ENCODE results near the gene CCDC112.
"Not testable (repeated sequence)": the region's sequence is repeated elsewhere in the genome, so short reads cannot be mapped to it uniquely, and the experiment has no call there.

CCDC112 gene

GRCh38 chr5:115262011-115262320, 34.5 kb downstream of the CCDC112 start:
- Histone ChIP-seq H3K9me3 (ENCODE audit: insufficient read depth, low read length) (no peaks in the 10 kb centered on the region), H3K36me3 (ENCODE audit: low read length) (no peaks in the 10 kb centered on the region), H3K27ac (ENCODE audit: low read depth, low read length) (peak overlapping the region; percentile 63), H3K4me2 (ENCODE audit: low read depth, low read length, poor library complexity, severe bottlenecking) (peak overlapping the region; percentile 81), H3K9ac (ENCODE audit: low read length) (peak overlapping the region; percentile 86), H3K27me3 (ENCODE audit: low read length) (no peaks in the 10 kb centered on the region), H4K20me1 (ENCODE audit: low read depth, low read length) (peaks cover 1% of the 10 kb centered on the region; the same call in 1 of the 2 replicates), H3K9me2 (replicated peaks; ENCODE audit: insufficient read depth, low read length) (no peaks in the 10 kb centered on the region), H2AFZ (ENCODE audit: low read depth, low read length, severe bottlenecking) (peak overlapping the region; percentile 96), H3K4me3 (ENCODE audit: insufficient read depth, low read length, poor library complexity, severe bottlenecking) (peak overlapping the region; percentile 81), H3K79me2 (ENCODE audit: insufficient read depth, low read length) (peaks cover 52% of the 10 kb centered on the region), H3F3A (ENCODE audit: insufficient read depth) (peaks cover 10% of the 10 kb centered on the region; the same call in 1 of the 2 replicates)
- TF ChIP-seq CTCF (IDR thresholded peaks at IDR 0.05; ENCODE audit: insufficient read depth, low read length, poor library complexity, severe bottlenecking), result no peak
- no peak for TF ChIP-seq EZH2phosphoT487 (conservative IDR thresholded peaks at IDR 0.05; ENCODE audit: low read length)

GRCh38 chr5:115260248-115260647, 36.2 kb downstream of the CCDC112 start:
- no peak overlapping the region for H3K27ac ChIP-seq (ENCODE audit: low read depth, low read length)
- peaks cover 69% of the 10 kb centered on the region for H3K79me2 ChIP-seq (ENCODE audit: insufficient read depth, low read length)
- peaks cover 10% of the 10 kb centered on the region; the same call in 1 of the 2 replicates for H3F3A ChIP-seq (ENCODE audit: insufficient read depth)
- peak overlapping the region; percentile 81 for H3K4me2 ChIP-seq (ENCODE audit: low read depth, low read length, poor library complexity, severe bottlenecking)
- H2AFZ ChIP-seq (ENCODE audit: low read depth, low read length, severe bottlenecking), result no peak overlapping the region
- H4K20me1 ChIP-seq (ENCODE audit: low read depth, low read length), result peaks cover 5% of the 10 kb centered on the region; the same call in 1 of the 2 replicates
- no peaks in the 10 kb centered on the region for H3K9me2 ChIP-seq (replicated peaks; ENCODE audit: insufficient read depth, low read length)
- no peak overlapping the region for H3K4me3 ChIP-seq (ENCODE audit: insufficient read depth, low read length, poor library complexity, severe bottlenecking)
- H3K27me3 ChIP-seq (ENCODE audit: low read length), result no peaks in the 10 kb centered on the region
- H3K9me3 ChIP-seq (ENCODE audit: insufficient read depth, low read length), result no peaks in the 10 kb centered on the region
- H3K36me3 ChIP-seq (ENCODE audit: low read length), result no peaks in the 10 kb centered on the region
- no peak overlapping the region for H3K9ac ChIP-seq (ENCODE audit: low read length)
- TF ChIP-seq CTCF (IDR thresholded peaks at IDR 0.05; ENCODE audit: insufficient read depth, low read length, poor library complexity, severe bottlenecking) (no peak), EZH2phosphoT487 (conservative IDR thresholded peaks at IDR 0.05; ENCODE audit: low read length) (no peak)

GRCh38 chr5:115257981-115258380, 38.5 kb downstream of the CCDC112 start:
- Histone ChIP-seq H3K4me3 (ENCODE audit: insufficient read depth, low read length, poor library complexity, severe bottlenecking) (no peak overlapping the region), H3K27me3 (ENCODE audit: low read length) (no peaks in the 10 kb centered on the region), H2AFZ (ENCODE audit: low read depth, low read length, severe bottlenecking) (no peak overlapping the region), H3K4me2 (ENCODE audit: low read depth, low read length, poor library complexity, severe bottlenecking) (no peak overlapping the region), H3F3A (ENCODE audit: insufficient read depth) (peaks cover 3% of the 10 kb centered on the region; the same call in 1 of the 2 replicates), H3K36me3 (ENCODE audit: low read length) (no peaks in the 10 kb centered on the region), H3K9me3 (ENCODE audit: insufficient read depth, low read length) (no peaks in the 10 kb centered on the region), H3K9me2 (replicated peaks; ENCODE audit: insufficient read depth, low read length) (no peaks in the 10 kb centered on the region), H3K27ac (ENCODE audit: low read depth, low read length) (no peak overlapping the region), H3K9ac (ENCODE audit: low read length) (no peak overlapping the region), H3K79me2 (ENCODE audit: insufficient read depth, low read length) (peaks cover 92% of the 10 kb centered on the region), H4K20me1 (ENCODE audit: low read depth, low read length) (peaks cover 5% of the 10 kb centered on the region; the same call in 1 of the 2 replicates)
- TF ChIP-seq EZH2phosphoT487 (conservative IDR thresholded peaks at IDR 0.05; ENCODE audit: low read length), result no peak

GRCh38 chr5:115249379-115249778, 47.1 kb downstream of the CCDC112 start:
- H3K27me3 ChIP-seq (ENCODE audit: low read length); H3K27ac ChIP-seq (ENCODE audit: low read depth, low read length); H3K4me2 ChIP-seq (ENCODE audit: low read depth, low read length, poor library complexity, severe bottlenecking); H3K9me3 ChIP-seq (ENCODE audit: insufficient read depth, low read length); H3K36me3 ChIP-seq (ENCODE audit: low read length); H3K4me3 ChIP-seq (ENCODE audit: insufficient read depth, low read length, poor library complexity, severe bottlenecking); H2AFZ ChIP-seq (ENCODE audit: low read depth, low read length, severe bottlenecking); H3K9me2 ChIP-seq (replicated peaks; ENCODE audit: insufficient read depth, low read length); H3K9ac ChIP-seq (ENCODE audit: low read length): not testable (repeated sequence)
- H4K20me1 ChIP-seq (ENCODE audit: low read depth, low read length), result peaks cover 15% of the 10 kb centered on the region; the same call in 1 of the 2 replicates
- H3K79me2 ChIP-seq (ENCODE audit: insufficient read depth, low read length), result peaks cover 53% of the 10 kb centered on the region
- H3F3A ChIP-seq (ENCODE audit: insufficient read depth), result peaks cover 17% of the 10 kb centered on the region; the same call in 1 of the 2 replicates
